GM12891 (cell line): ENCODE results near the gene MAGEF1.

Source experiments
- PAX5 ChIP-seq: IDR thresholded peaks from 2 replicates; pipeline ENCODE4 v1.6.1; 2011; ENCODE audit warnings: low read length, moderate library complexity, mild to moderate bottlenecking; ENCODE audit not compliant: insufficient read depth, severe bottlenecking
- POLR2A ChIP-seq: IDR thresholded peaks from 2 replicates; pipeline ENCODE4 v1.6.1; 2011; ENCODE audit warnings: low read depth, low read length, control low read depth
- POLR2AphosphoS5 ChIP-seq: IDR thresholded peaks from 2 replicates; pipeline ENCODE4 v1.6.1; 2011; ENCODE audit warnings: low read depth, low read length, control low read depth
- SPI1 ChIP-seq: IDR thresholded peaks from 2 replicates; pipeline ENCODE4 v1.6.1; 2011; ENCODE audit warnings: low read depth, low read length, control low read depth
- TAF1 ChIP-seq: IDR thresholded peaks from 2 replicates; pipeline ENCODE4 v1.6.1; 2011; ENCODE audit warnings: low read depth, low read length, control low read depth

GRCh38 chr3:184719709-184720108 is 7.8 kb upstream of the MAGEF1 start:
- no peak for TF ChIP-seq TAF1
- TF ChIP-seq POLR2A, result no peak
- no peak for TF ChIP-seq POLR2AphosphoS5
- no peak for TF ChIP-seq PAX5
- TF ChIP-seq SPI1, result no peak
